Fibroblast of gingiva (primary cell): ENCODE measurements around the gene LCE1E.

Experiments
- DNase-seq: peaks from one replicate; pipeline ENCODE4 v3.0.0-alpha.2; 2011; ENCODE audit warnings: low read depth

Gene LCE1E

GRCh38 chr1:152783095-152783494 lies 3.0 kb upstream of the LCE1E start:
- DNase-seq = no peak

GRCh38 chr1:152795686-152796085 lies 9.6 kb downstream of the LCE1E start:
- DNase-seq = no peak

GRCh38 chr1:152796421-152796820 lies 10.4 kb downstream of the LCE1E start, which contains the start of gene LCE1D:
TSS of gene LCE1D (plus strand) at chr1:152796721. CDS start at chr1:152797795, 1,074 bp downstream.
- no peak for DNase-seq

DNA sequence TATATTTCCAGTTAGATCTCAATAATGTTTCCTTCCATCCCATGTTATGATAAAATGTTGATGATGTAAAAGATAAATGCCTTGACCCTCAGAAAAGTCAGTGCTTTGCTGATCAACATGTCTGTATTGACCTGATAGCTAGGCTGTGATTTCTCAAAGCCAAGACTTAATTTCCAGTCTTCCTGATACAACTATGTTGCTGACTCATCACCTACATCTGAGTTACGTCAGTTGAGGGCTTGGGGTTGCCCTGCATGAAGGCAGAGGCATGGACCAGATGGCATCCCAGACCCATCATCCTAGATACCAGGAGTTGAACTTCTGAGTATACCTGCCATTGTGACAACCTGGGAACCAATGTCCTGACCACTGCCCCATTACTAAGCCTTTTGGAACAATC lies 15.3 kb downstream of the LCE1E start:
- no peak for DNase-seq

DNA sequence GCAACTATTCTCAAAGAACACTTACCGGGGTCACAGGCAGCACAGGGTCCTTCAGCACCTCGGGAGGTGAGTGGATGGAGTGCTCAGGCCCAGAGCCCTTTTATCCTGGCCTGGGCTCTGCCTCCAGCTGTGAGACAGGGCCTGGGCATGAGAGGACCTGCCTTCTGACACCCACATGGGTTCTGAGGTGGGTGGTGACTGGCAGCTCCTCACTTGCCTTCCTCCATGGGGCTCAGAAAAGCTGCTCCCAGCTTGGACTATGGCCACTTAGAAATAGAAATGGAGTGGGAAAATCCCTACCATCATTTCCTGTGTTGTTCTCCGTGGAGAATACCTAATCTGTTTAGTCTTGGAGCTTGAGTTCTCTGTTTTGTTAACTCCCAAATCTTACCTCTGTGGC lies 20.5 kb downstream of the LCE1E start, which contains the start of gene LCE1C:
Gene LCE1C, minus strand, starts transcription at position 76 of the 400 bp plus-strand sequence. CDS start 1,173 bp downstream, outside the sequence.
- no peak for DNase-seq

DNA sequence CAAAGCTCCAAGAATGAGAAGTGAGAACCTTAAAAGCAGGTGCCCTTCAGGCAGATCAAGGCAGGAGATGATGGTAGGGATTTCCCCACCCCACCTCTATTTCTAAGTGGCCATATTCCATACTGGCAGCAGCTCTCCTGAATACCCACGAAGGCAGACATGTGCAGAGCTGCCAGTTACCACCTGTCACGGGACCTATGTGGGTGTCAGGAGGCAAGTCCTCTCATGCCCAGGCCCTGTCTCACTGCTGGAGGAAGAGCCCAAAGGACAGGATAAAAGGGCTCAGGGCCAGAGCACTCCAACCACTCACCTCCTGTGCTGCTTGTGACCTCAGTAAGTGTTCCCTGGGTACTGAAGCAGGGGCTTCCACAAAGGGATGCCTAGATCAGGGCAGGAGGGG lies 25.0 kb downstream of the LCE1E start:
- DNase-seq = no peak

DNA sequence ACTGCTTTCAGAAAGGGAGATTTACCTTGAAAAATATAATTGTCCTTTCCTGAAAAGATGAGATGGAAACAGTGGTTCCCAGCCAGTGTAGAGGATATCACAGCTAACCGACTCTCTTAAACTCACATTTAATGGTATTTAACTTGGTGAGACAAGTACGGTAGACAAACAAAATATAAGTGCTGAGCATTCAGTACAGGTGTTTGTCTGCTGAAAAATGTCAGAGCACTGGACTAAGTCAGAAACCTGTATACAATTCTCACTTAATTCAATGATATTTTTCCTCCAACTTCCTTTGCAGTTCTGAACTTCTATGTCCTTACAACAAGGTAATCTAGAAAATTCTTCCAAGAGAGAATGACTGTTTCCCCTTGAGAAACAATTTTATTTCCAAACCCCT lies 25.6 kb downstream of the LCE1E start, which contains the start of gene LCE1B:
Gene LCE1B, plus strand, starts transcription at position 301 of the 400 bp plus-strand sequence. CDS start 476 bp downstream, outside the sequence.
- DNase-seq = no peak

GRCh38 chr1:152817309-152817708 lies 31.3 kb downstream of the LCE1E start:
- no peak for DNase-seq

- no peak for DNase-seq
These were observed 37.2 kb downstream of the LCE1E start for GRCh38 chr1:152823294-152823693.

- no peak for DNase-seq
These were observed 38.9 kb downstream of the LCE1E start for GRCh38 chr1:152824964-152825363.

- no peak for DNase-seq
These were observed 41.1 kb downstream of the LCE1E start, which contains the start of gene LCE1A for GRCh38 chr1:152827173-152827572. TSS of gene LCE1A (plus strand) at chr1:152827473. CDS start at chr1:152827473, 0 bp downstream.

DNA sequence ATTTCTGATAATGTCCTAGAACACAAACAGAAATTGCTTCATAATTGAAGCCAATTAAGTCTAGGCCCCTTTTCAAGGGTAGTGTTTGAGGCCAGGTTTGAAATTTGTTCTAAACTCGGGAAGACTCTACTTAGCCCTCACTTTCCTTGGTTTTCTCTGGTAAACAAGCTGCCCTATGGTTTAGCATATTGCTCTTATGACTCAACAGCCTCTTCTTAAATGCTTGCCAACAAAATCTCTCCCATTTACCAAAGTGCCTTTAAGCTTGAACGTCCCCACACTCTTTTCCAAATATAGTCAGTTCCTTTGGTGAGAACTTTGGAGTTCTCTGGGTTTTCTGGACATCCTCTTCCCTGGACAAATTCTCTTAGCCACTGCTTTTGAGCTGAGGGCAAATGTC lies 50.8 kb downstream of the LCE1E start:
- no peak for DNase-seq
